Stimulated activated effector memory CD8-positive, alpha-beta T cell treated with anti-CD3 and anti-CD28 coated beads, Interleukin-12 subunit alpha, Interleukin-12 subunit beta, amount 100 ng/mL, for 72 hours (primary cell): ENCODE results near the gene GSDMA.
"Not testable (repeated sequence)": the region's sequence is repeated elsewhere in the genome, so short reads cannot be mapped to it uniquely, and the experiment has no call there.

Experiments used
- ATAC-seq: fragments of 150-1000 bp; cut with Tn5 transposase; 2 replicates; pipeline ENCODE4 v1.10.0; 2021
- DNase-seq, 2 donors: peaks; one replicate each; pipeline ENCODE4 v3.0.0; 2021 to 2022; ENCODE audit warnings: low spot score in 2 of 2
- H3K27ac Mint-ChIP-seq: one replicate; pipeline ENCODE4 v1.8.0; 2022; ENCODE audit warnings: mild to moderate bottlenecking, mixed read lengths
- H3K36me3 Mint-ChIP-seq: one replicate; pipeline ENCODE4 v1.8.0; 2022; ENCODE audit warnings: mild to moderate bottlenecking, mixed read lengths
- H3K4me1 Mint-ChIP-seq: one replicate; pipeline ENCODE4 v1.8.0; 2022; ENCODE audit warnings: mixed read lengths
- H3K4me3 Mint-ChIP-seq: one replicate; pipeline ENCODE4 v1.8.0; 2022; ENCODE audit warnings: mild to moderate bottlenecking, mixed read lengths
- H3K9me3 Mint-ChIP-seq: one replicate; pipeline ENCODE4 v1.8.0; 2022; ENCODE audit warnings: mixed read lengths

Gene GSDMA

DNA sequence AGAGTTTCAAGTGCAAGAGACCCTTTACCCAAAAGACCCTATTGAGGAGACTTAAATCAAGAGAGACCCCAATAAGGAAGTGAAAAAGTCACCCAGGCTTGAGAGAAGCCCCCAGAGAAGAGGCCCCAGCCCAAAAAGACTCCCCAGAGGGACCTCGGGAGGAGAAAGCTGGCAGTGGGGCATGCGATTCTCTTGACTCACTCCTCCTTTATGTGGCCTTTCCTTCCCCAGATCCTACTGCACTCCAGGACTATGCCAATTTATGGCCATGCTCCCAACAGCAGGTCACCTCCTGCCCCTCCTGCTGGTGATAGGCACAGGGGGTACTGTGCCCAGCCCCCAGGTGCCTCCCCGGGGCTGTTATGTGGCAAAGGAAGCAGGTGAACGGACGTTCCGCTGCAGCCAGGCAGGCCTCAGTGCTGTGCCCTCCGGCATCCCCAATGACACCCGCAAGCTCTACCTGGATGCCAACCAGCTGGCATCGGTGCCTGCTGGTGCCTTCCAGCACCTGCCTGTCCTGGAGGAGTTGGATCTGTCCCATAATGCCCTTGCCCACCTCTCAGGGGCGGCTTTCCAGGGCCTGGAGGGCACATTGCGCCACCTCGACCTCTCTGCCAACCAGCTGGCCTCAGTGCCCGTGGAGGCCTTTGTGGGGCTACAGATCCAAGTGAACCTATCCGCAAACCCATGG, 19.0 kb upstream of the GSDMA start:
- no peak overlapping the region for H3K4me3 Mint-ChIP-seq
- H3K9me3 Mint-ChIP-seq, result no peaks in the 10 kb centered on the region
- DNase-seq (no peak), ATAC-seq (no peak)
- H3K36me3 Mint-ChIP-seq, result no peaks in the 10 kb centered on the region
- H3K27ac Mint-ChIP-seq, result no peak overlapping the region
- peaks cover 22% of the 10 kb centered on the region for H3K4me1 Mint-ChIP-seq

DNA sequence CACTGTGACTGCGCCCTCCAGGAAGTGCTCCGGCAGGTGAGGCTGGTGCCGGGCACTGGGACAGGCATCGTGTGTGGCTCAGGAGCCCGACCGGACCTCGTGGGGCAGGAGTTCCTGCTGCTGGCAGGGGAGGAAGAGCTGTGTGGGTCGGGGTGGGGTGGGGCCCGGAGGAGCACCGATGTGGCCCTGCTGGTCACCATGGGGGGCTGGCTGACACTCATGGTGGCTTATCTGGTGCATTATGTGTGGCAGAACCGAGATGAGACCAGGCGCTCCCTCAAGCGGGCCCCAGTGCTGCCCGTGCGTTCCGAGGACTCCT, 18.5 kb upstream of the GSDMA start:
- Mint-ChIP-seq H3K36me3 (no peaks in the 10 kb centered on the region), H3K27ac (no peak overlapping the region), H3K4me1 (peaks cover 17% of the 10 kb centered on the region), H3K9me3 (no peaks in the 10 kb centered on the region), H3K4me3 (no peak overlapping the region)
- ATAC-seq (no peak), DNase-seq (no peak)

DNA sequence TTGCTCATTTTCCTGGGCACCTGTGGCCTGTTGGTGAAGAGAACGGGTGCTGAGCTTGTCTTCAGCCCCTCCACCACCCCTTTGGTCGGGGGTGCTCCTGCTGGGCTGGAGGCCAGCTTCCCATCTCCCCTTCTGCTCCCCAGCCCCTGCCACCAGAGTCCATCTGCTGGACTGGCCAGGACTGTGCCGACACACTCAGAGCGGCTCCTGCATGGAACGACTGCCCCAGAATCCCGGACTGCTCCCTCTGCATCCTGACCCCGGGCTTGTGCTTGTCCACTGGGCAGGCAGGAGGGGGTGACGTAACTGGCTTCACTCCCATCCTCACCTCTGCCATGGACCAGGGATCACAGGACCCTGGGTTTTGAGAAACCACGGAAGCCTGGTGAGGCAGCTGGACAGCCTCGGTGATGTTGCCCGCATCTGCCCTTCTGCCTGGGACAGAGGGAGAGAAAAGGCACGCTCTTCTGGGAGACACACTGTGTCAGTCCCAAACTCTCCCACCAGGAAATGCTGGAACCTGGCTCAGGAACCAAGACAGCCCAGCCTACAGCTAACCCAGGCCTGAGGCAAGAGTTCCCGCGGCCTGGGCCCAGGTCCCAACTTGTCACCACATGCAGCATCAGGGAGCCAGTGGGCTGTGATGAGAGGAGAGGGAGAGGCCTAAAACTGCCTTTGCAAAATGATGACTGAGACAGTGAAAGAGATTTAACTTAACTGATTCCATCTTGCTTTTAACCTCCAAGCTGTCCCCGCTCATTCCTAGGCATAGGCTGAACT, 16.1 kb upstream of the GSDMA start:
- peaks cover under 1% of the 10 kb centered on the region for H3K4me1 Mint-ChIP-seq
- no peaks in the 10 kb centered on the region for H3K9me3 Mint-ChIP-seq
- no peak overlapping the region for H3K27ac Mint-ChIP-seq
- H3K4me3 Mint-ChIP-seq, result no peak overlapping the region
- no peak for DNase-seq
- no peak for ATAC-seq
- H3K36me3 Mint-ChIP-seq, result no peaks in the 10 kb centered on the region

DNA sequence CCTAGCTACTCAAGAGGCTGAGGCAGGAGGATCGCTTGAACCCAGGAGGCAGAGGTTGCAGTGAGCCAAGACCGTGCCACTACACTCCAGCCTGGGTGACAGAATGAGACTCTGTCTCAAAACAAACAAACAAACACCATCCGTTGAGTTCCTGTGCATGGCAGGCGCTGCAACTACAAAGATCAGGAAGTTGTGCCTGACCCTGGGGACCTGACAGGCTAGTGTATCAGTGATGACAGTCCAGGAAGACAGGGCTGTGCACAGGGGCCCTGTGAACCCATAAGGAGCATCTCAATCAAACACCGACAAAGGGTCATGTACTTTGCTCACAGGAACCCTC, 14.3 kb upstream of the GSDMA start:
- peaks cover 12% of the 10 kb centered on the region for H3K4me1 Mint-ChIP-seq
- H3K36me3 Mint-ChIP-seq, H3K9me3 Mint-ChIP-seq, DNase-seq, H3K27ac Mint-ChIP-seq, ATAC-seq, H3K4me3 Mint-ChIP-seq: not testable (repeated sequence)

DNA sequence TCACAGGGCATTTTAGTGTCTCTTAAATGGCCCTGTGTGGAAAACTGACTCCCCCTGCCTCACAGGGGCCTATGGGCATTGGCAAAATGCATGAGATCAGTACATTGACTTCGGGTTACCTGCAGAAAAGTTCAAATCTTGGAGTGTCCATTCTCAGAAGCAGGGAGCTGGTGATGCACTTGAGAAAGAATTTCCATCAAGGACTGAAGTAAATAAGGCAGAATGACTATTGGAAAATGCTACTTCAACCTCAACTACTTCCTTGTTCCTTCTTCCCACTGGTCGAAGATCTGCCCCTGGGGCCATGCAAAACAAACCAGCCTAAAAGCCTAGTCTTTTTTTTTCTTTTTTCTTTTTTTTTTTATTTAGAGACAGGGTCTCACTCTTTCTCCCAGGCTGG, 13.8 kb upstream of the GSDMA start:
- ATAC-seq (no peak), DNase-seq (no peak)
- H3K4me3 Mint-ChIP-seq, result no peak overlapping the region
- peaks cover 5% of the 10 kb centered on the region for H3K36me3 Mint-ChIP-seq
- no peaks in the 10 kb centered on the region for H3K9me3 Mint-ChIP-seq
- peaks cover 14% of the 10 kb centered on the region for H3K4me1 Mint-ChIP-seq
- peak overlapping the region; percentile 2 for H3K27ac Mint-ChIP-seq

DNA sequence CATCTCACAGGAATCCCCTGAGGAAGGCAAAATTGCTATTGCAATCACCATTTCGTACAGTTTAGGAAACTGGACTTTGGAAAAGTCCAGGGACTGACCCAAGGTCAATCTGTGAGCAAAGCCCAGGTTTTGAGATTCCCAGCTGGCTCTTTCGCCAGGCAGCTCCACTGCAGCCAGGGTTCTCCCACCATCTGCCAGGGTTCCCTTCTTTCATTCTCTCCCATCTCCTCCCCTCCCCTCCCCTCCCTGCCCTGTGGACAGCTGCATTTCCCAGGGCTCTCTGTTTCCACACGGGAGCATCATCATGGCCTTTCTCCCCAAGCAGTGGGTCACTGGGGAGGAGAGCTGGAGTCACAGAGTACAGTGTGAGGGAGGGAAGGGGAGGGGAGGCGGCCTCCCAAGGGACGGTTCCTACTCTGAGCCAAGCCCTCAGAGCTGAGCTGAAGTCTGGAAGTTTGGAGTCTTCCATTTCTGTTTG, 11.9 kb upstream of the GSDMA start:
- Mint-ChIP-seq H3K9me3 (no peaks in the 10 kb centered on the region), H3K27ac (no peak overlapping the region), H3K4me3 (no peak overlapping the region), H3K36me3 (peaks cover 5% of the 10 kb centered on the region), H3K4me1 (peaks cover 14% of the 10 kb centered on the region)
- no peak for DNase-seq
- ATAC-seq, result no peak

DNA sequence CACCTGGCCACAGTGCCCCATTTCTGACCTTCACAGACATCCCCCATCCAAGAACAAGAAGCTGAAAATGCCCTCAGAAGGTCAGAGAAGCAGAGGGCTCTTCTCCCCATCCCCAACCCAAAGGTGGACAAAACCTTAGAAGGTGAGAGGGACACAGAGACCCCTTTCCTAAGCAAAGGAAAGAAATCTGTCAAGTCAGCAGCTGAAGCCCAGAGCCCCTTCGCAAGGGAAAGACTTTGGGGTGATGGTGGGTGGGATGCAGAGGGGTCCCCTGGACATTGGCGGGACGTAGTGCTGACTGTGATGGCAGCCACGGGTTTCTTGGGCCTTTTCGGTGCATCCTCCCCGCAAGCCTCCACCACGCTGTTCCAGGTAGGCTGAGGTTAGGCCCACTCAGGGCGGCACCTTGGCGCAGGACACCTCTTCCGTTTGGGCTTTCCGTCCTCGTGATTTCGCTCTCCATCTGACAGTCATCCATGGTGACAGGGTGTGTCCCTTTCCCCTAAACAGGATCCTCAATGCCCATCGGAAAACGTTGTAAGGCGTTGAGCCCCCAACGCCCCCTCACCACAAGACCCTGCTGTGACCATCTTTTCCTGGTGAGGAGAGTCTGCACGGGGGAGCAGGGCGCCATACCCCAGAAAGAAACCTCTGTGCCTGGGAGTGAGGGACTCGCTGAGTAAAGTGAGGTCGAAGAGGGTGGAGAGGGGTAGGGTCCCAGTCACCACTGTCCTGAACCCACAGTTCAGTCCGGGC, 10.7 kb upstream of the GSDMA start:
- Mint-ChIP-seq H3K27ac (peak overlapping the region; percentile 32), H3K36me3 (peaks cover 5% of the 10 kb centered on the region), H3K4me1 (peaks cover 14% of the 10 kb centered on the region), H3K9me3 (no peaks in the 10 kb centered on the region), H3K4me3 (peak overlapping the region; percentile 77)
- DNase-seq, result no peak
- ATAC-seq, result peak; percentile 8

DNA sequence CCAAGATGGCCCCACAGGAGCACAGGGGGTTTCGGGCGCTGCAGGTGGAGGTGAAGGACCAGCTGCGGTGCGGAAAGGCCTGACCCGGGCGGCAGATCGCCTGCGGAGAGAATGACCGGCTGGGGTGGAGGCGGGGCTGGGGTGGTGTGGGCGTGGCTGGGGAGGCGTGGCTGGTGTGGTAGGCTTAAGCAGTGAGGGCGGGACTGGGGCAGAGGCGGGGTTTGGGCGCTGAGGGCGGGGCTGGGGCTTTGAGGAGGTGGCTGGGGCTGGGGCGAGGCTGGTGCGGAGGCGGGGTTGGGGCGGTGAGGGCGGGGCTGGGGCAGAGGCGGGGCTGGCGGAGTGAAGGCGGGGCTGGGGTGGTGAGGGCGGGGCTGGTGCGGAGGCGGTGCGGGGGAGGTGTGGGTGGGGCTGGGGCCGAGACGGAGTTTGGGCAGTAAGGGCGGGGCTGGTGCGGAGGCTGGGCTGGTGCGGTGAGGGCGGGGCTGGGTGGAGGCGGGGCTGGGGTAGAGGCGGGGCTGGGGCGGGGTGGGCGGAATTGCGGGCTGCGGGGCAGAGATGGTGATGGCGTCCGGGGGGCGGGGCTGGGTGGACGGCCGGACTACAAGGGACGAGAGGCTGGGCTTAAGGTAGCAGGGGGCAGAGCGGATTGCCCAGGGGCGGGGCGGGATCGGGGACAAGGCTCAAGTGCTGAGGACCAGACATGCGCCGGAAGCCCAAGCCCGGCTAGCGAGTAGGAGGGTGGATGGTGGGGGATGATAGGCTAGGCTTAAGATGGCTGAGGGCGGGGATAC, 9.9 kb upstream of the GSDMA start:
- Mint-ChIP-seq H3K9me3 (no peaks in the 10 kb centered on the region), H3K36me3 (peaks cover 5% of the 10 kb centered on the region), H3K4me1 (peaks cover 14% of the 10 kb centered on the region), H3K27ac (peak overlapping the region; percentile 82), H3K4me3 (peak overlapping the region; percentile 77)
- peak; percentile 76 to 96 for DNase-seq
- peak; percentile 89 for ATAC-seq

DNA sequence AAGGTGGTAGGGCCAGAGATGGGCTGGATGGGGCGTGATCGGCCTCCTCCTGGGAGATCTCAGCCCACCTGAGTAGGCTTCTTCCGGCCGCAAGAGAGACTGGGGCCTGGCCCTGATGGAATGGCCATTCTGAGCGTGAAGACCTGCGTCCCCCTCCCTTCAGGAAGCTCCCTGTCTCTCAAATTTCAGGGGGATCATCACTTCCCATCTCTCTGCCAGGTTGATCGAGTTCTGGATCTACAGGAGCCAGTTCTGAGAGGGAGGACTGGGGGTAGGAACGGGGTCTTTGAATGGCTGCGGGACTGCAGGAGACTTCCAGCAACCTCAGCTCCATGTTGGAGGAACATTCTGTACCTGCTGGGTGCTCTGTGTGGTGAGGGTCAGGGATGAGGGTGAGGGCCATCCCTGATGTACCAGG, 9.3 kb upstream of the GSDMA start:
- Mint-ChIP-seq H3K9me3 (no peaks in the 10 kb centered on the region), H3K4me1 (peaks cover 14% of the 10 kb centered on the region), H3K4me3 (peak overlapping the region; percentile 77), H3K36me3 (peaks cover 5% of the 10 kb centered on the region), H3K27ac (peak overlapping the region; percentile 82)
- DNase-seq (no peak), ATAC-seq (no peak)

DNA sequence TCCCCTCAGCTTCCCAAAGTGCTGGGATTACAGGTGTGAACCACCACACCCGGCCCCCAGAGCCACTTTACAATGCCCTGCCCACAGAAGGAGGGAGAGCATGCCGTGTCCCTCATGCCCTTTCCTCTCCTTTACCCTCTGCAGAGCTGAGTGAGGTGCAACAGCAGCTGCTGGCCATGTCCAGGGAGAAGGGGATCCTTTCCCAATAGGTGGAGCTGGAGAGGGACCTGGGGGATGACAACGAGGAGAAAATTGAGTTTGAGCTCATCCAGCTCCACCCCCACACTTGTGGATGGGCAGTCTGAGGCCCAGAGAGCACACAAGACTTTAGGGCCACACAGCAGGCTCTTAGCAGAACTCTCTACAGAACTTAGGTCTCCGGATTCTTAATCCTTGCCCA, 7.9 kb upstream of the GSDMA start:
- ATAC-seq (no peak), DNase-seq (no peak)
- H3K4me3 Mint-ChIP-seq, result peak overlapping the region; percentile 18
- no peaks in the 10 kb centered on the region for H3K9me3 Mint-ChIP-seq
- no peak overlapping the region for H3K27ac Mint-ChIP-seq
- peaks cover 17% of the 10 kb centered on the region for H3K36me3 Mint-ChIP-seq
- H3K4me1 Mint-ChIP-seq, result peaks cover 23% of the 10 kb centered on the region

DNA sequence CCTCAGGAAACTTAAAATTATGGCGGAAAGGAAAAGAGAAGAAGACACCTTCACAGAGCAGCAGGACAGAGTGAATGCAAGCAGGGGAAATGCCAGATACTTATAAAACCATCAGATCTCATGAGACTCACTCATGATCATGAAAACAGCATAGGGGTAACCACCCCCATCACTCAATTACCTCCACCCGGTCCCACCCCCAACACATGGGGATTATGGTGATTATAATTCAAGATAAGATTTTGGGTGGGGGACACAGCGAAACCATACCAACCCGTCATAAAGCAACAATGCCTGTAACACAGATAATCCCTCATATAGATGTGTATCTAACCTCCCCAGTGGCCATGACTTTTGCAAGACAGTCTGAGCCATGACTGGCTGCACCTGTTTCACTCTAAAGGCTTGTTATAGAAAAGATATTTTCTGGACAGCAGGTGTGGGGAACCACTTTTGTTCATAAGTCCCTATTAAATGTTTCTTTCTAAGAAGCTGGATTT, 7.0 kb upstream of the GSDMA start:
- DNase-seq, result no peak
- ATAC-seq, result no peak
- Mint-ChIP-seq H3K36me3 (peaks cover 17% of the 10 kb centered on the region), H3K4me1 (peaks cover 23% of the 10 kb centered on the region), H3K27ac (no peak overlapping the region), H3K9me3 (no peaks in the 10 kb centered on the region), H3K4me3 (no peak overlapping the region)

DNA sequence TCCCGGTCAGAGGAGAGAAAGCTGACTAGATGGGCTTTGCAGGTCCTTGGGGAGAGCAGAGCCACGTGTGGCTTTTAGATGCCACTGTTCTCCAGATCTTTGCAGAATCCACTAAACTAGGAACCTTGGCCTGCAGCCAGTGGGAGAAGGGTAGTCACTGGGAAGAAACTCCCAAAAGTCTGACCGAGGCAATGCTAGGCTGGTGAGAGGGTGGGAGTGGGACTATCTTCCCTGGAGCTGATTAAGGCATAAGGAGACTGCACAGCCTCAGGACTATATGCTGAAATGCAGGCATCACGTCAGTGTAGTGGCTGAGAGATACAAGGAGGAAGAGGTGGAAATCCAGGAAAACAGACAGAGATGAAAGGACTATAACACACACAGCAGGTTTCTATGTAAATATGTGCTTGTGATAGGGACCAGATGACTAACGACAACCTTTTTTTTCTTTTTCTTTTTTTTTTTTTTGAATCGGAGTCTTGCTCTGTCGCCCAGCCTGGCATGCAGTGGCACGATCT, 2.2 kb upstream of the GSDMA start:
- Mint-ChIP-seq H3K4me3 (no peak overlapping the region), H3K9me3 (no peaks in the 10 kb centered on the region), H3K27ac (no peak overlapping the region), H3K4me1 (peaks cover 29% of the 10 kb centered on the region), H3K36me3 (peaks cover 11% of the 10 kb centered on the region)
- no peak for DNase-seq
- no peak for ATAC-seq

DNA sequence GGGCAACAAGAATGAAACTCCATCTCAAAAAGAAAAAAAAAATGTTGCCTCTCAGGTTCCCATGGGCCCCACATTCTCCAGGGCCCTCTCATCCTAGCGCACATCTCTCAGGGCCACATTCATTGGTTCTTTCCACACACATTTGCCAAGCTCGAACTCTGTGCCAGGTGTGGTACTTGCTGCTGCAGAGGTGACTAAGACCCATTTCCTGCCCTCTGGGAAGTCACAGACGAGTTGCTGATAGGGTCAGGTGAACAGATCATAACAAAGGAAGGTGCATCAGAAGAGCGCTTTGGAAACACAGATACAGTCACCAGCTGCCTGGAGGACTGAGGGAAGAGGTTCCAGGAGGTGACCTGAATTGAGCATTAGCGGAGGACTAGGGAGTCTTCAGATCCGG, 1.0 kb downstream of the GSDMA start:
- ATAC-seq (peak; percentile 46), DNase-seq (no peak)
- Mint-ChIP-seq H3K4me3 (no peak overlapping the region), H3K36me3 (peaks cover 10% of the 10 kb centered on the region), H3K4me1 (peaks cover 26% of the 10 kb centered on the region), H3K27ac (peak overlapping the region; percentile 17), H3K9me3 (no peaks in the 10 kb centered on the region)

DNA sequence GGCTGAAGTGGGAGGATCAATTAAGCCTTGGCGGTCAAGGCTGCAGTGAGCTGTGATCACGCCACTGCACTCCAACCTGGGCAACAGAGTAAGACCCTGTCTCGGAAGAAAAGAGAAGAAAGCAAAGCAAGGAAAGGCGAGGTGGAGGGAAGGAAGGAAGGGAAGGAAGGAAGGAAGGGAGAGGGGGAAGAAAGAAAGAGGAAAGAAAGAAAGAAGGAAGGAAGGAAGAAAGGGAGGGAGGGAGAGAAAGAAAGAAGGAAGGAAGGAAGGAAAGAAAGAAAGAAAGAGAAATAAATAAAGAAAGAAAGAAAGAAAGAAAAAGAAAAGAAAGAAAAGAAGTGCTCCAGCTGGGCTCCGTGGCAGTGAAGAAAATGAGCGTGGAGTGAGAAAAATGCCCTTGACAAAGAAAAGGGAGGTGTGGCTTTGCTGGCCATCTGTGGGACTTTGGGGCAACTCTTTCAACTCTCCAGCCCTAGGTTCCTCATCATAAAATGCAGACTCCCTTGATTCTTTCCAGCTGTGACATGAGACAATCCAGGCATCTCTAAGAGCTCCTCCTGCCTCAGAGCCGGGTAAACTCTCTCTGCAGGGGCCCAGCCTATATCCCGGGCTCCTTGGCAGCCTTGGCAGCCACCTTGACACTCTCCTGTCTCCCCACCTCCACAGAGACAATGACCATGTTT, 2.4 kb downstream of the GSDMA start:
- Mint-ChIP-seq H3K4me3 (no peak overlapping the region), H3K9me3 (no peaks in the 10 kb centered on the region), H3K36me3 (no peaks in the 10 kb centered on the region), H3K4me1 (peaks cover 20% of the 10 kb centered on the region), H3K27ac (no peak overlapping the region)
- ATAC-seq, result no peak
- no peak for DNase-seq
